Activated T-helper 17 cell treated with anti-CD3 and anti-CD28 coated beads, Interleukin-2, amount 50 U/mL, for 72 hours (primary cell): ENCODE results near the gene DOCK4. TPM values are rescaled to one million over a fixed set of nuclear protein-coding genes. Genes with fewer than 3 reads are reported as not detected.

Source experiments
- ATAC-seq: fragments of 150-1000 bp; cut with Tn5 transposase; replicated peaks from 2 replicates; pipeline ENCODE4 v1.10.0; 2021; ENCODE audit warnings: mild to moderate bottlenecking, moderate library complexity
- H3K27ac Mint-ChIP-seq: one replicate; pipeline ENCODE4 v1.8.0; 2022; ENCODE audit warnings: mixed read lengths
- H3K27me3 Mint-ChIP-seq: one replicate; pipeline ENCODE4 v1.8.0; 2022; ENCODE audit warnings: mixed read lengths
- H3K36me3 Mint-ChIP-seq: one replicate; pipeline ENCODE4 v1.8.0; 2022; ENCODE audit warnings: low read depth, mild to moderate bottlenecking, mixed read lengths
- H3K4me1 Mint-ChIP-seq: one replicate; pipeline ENCODE4 v1.8.0; 2022; ENCODE audit warnings: mixed read lengths
- H3K4me3 Mint-ChIP-seq: one replicate; pipeline ENCODE4 v1.8.0; 2022; ENCODE audit warnings: mild to moderate bottlenecking, mixed read lengths
- H3K9me3 Mint-ChIP-seq: one replicate; pipeline ENCODE4 v1.8.0; 2022; ENCODE audit warnings: mixed read lengths
- total RNA-seq, 2 donors: library from RNA; stranded (reverse); gene quantifications; one replicate each; pipeline ENCODE4 v1.2.3, GENCODE V29; 2022

DOCK4 gene
- total RNA-seq, 2 donors from 2014 or later: 0.50 to 1.5 TPM

- H3K4me1 Mint-ChIP-seq: no peaks in the 10 kb centered on the region
- no peak overlapping the region for H3K4me3 Mint-ChIP-seq
- H3K9me3 Mint-ChIP-seq: no peaks in the 10 kb centered on the region
- H3K27ac Mint-ChIP-seq: no peak overlapping the region
- no peak for ATAC-seq
- peaks cover 12% of the 10 kb centered on the region for H3K27me3 Mint-ChIP-seq
- no peaks in the 10 kb centered on the region for H3K36me3 Mint-ChIP-seq
Observed at GRCh38 chr7:111677848-111678247, 528.4 kb downstream of the DOCK4 start.

DNA sequence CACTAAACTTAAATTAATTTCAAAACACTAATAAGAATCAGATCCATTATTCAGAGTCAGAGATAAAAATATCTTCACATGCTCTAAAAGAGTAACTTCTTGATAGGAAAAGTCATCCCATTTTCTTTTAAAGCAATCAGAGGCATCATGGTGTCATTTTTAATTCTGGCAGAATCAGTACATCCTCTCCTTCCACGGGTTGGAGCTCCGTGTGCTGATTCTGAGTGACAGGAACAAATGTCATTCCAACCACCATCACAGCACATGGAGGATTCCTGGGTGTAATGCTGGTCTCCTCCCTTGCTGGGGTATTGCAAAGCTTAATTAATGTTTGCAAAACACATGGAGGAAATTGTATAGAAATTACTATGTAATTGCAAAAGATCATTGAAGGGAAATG, 529.4 kb downstream of the DOCK4 start:
- no peaks in the 10 kb centered on the region for H3K9me3 Mint-ChIP-seq
- H3K27me3 Mint-ChIP-seq: peaks cover 16% of the 10 kb centered on the region
- no peak overlapping the region for H3K27ac Mint-ChIP-seq
- no peak overlapping the region for H3K4me3 Mint-ChIP-seq
- H3K36me3 Mint-ChIP-seq: no peaks in the 10 kb centered on the region
- H3K4me1 Mint-ChIP-seq: no peaks in the 10 kb centered on the region
- ATAC-seq: no peak

Other genes starting within 250 kb of the DOCK4 start
- gene ZNF277, start 296 bp upstream of the DOCK4 start, total RNA-seq: 10 to 100 TPM; 11.6 to 19.4 TPM
- 10 to 100 TPM; 38.6 to 57.2 TPM for gene IFRD1, start 244.1 kb upstream of the DOCK4 start, total RNA-seq